ENCODE results near the gene GSC. TPM values are rescaled to one million over a fixed set of nuclear protein-coding genes. Genes with fewer than 3 reads are reported as not detected.
"Not testable (repeated sequence)": the region's sequence is repeated elsewhere in the genome, so short reads cannot be mapped to it uniquely, and the experiment has no call there.

Gene GSC
- total RNA-seq: 1 to 10 TPM in 1 of 4 donors, under 1 TPM in 2, not detected in 1; 0.58 to 7.4 (median 0.90) TPM

- Histone ChIP-seq H3K27me3 (peaks cover 3 to 55% of the 10 kb centered on the region in 2 donors), H3K4me3 (peak within 1 kb of the TSS; percentile 31 to 47), H3K36me3 (no peaks in the 10 kb centered on the region)
Observed at GRCh38 chr14:94769391-94770250, at the start of gene GSC. Gene GSC, minus strand, starts transcription at chr14:94770113. Its CDS starts 98 bp downstream, at chr14:94770015.

GRCh38 chr14:94819531-94819930 lies 49.6 kb upstream of the GSC start:
- DNase-seq: no peak
- Histone ChIP-seq H3K9me3 (no peaks in the 10 kb centered on the region), H3K27ac (no peak overlapping the region), H3K4me3 (no peak overlapping the region), H3K27me3 (no peaks in the 10 kb centered on the region), H3K4me1 (no peaks in the 10 kb centered on the region), H3K36me3 (no peaks in the 10 kb centered on the region)
- TF ChIP-seq CTCF (IDR thresholded peaks at IDR 0.05) (no peak), POLR2A (IDR thresholded peaks at IDR 0.05) (no peak)
- intact Hi-C loops (cut with DNase I; ENCODE audit: low total_unique reads): no loop called here

More at GRCh38 chr14:94769391-94770250, at the start of gene GSC:
- TF ChIP-seq POLR2A (IDR thresholded peaks at IDR 0.05): no peak
- no peak for TF ChIP-seq CTCF (IDR thresholded peaks at IDR 0.05)
- Histone ChIP-seq H3K27ac (no peak within 1 kb of the TSS), H3K9me3 (no peaks in the 10 kb centered on the region), H3K4me1 (peaks cover 0 to 22% of the 10 kb centered on the region in 2 donors)
- DNase-seq: peak in 1 of 2 donors; percentile 21
- intact Hi-C loops (cut with DNase I; ENCODE audit: low total_unique reads): no loop called here

GRCh38 chr14:94816113-94816512 lies 46.2 kb upstream of the GSC start:
- intact Hi-C loops (cut with DNase I; ENCODE audit: low total_unique reads): no loop called here

GRCh38 chr14:94805680-94806288 lies 35.9 kb upstream of the GSC start:
- peak in 1 of 2 donors; percentile 20 for DNase-seq
- Histone ChIP-seq H3K4me1 (no peaks in the 10 kb centered on the region), H3K9me3 (no peaks in the 10 kb centered on the region), H3K4me3 (no peak overlapping the region), H3K27ac (no peak overlapping the region), H3K27me3 (no peaks in the 10 kb centered on the region), H3K36me3 (no peaks in the 10 kb centered on the region)
- TF ChIP-seq CTCF (IDR thresholded peaks at IDR 0.05): no peak
- TF ChIP-seq POLR2A (IDR thresholded peaks at IDR 0.05): no peak
- intact Hi-C loops (cut with DNase I; ENCODE audit: low total_unique reads): no loop called here

More at GRCh38 chr14:94816113-94816512, 46.2 kb upstream of the GSC start:
- Histone ChIP-seq H3K4me1 (no peaks in the 10 kb centered on the region), H3K27me3 (no peaks in the 10 kb centered on the region), H3K4me3 (no peak overlapping the region), H3K27ac (no peak overlapping the region), H3K36me3 (no peaks in the 10 kb centered on the region), H3K9me3 (no peaks in the 10 kb centered on the region)
- no peak for DNase-seq
- no peak for TF ChIP-seq POLR2A (IDR thresholded peaks at IDR 0.05)
- no peak for TF ChIP-seq CTCF (IDR thresholded peaks at IDR 0.05)

- H3K9me3 ChIP-seq: no peaks in the 10 kb centered on the region
- H3K36me3 ChIP-seq: no peaks in the 10 kb centered on the region
- H3K4me3 ChIP-seq: no peak overlapping the region
- no peaks in the 10 kb centered on the region for H3K27me3 ChIP-seq
- intact Hi-C loops (cut with DNase I; ENCODE audit: low total_unique reads): no loop called here
- no peaks in the 10 kb centered on the region for H3K4me1 ChIP-seq
- no peak for DNase-seq
- no peak for TF ChIP-seq CTCF (IDR thresholded peaks at IDR 0.05)
- no peak for TF ChIP-seq POLR2A (IDR thresholded peaks at IDR 0.05)
- no peak overlapping the region for H3K27ac ChIP-seq
Observed at GRCh38 chr14:94801225-94801624, 31.3 kb upstream of the GSC start.

DNA sequence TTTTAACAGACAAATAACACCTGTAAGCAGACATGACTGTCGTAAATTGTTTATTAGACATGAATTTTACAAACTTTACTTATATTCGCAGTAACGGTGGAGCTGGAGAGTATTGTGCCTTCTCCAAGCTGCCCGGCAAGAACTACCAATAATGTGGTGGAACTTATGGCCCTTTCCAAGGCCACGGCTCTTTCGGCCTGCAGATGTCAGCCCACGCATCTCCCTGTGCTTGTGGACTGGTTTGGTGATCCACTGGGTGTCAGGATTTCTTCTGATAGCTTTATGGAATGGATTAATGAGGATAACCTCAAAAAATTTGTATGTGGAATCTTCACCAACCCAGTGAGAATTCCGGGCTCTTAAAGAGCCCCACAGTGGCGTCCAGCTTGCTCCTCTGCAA lies 30.9 kb upstream of the GSC start:
- intact Hi-C loops (cut with DNase I; ENCODE audit: low total_unique reads); H3K27me3 ChIP-seq; H3K36me3 ChIP-seq; H3K4me1 ChIP-seq; H3K9me3 ChIP-seq; H3K27ac ChIP-seq; DNase-seq; H3K4me3 ChIP-seq: not testable (repeated sequence)

Measured in uterus (tissue), 4 donors.